Upper lobe of right lung (tissue), 1 donor: ENCODE data around the gene H2BK1. TPM values are rescaled to one million over a fixed set of nuclear protein-coding genes. Genes with fewer than 3 reads are reported as not detected.

ENCODE experiments used
- ATAC-seq: fragments of 200-7000 bp; cut with Tn5 transposase; one replicate; pipeline ENCODE4 v1.9.1; 2020; ENCODE audit warnings: mild to moderate bottlenecking, moderate library complexity
- DNase-seq: peaks from one replicate; pipeline ENCODE4 v3.0.0-alpha.2; 2020
- H3K27ac ChIP-seq: fragments of 200-600 bp; one replicate; pipeline ENCODE4 v1.8.0; 2022
- H3K27me3 ChIP-seq: fragments of 200-600 bp; one replicate; pipeline ENCODE4 v1.8.0; 2022; ENCODE audit warnings: mild to moderate bottlenecking
- H3K36me3 ChIP-seq: fragments of 200-600 bp; one replicate; pipeline ENCODE4 v1.8.0; 2022
- H3K4me1 ChIP-seq: fragments of 200-600 bp; one replicate; pipeline ENCODE4 v1.8.0; 2022
- H3K4me3 ChIP-seq: fragments of 200-600 bp; one replicate; pipeline ENCODE4 v1.8.0; 2022; ENCODE audit warnings: mild to moderate bottlenecking
- H3K9me3 ChIP-seq: fragments of 200-600 bp; one replicate; pipeline ENCODE4 v1.8.0; 2022
- intact Hi-C: fragments of 100-400 bp; cut with DNase I; formaldehyde crosslinking; loops from one replicate; pipeline ENCODE4 v1.11.0; 2022
- total RNA-seq: library from RNA; stranded (reverse); fragmentation: NEBNext Ultra II Directional; extraction: Animal tissue kit (Norgen Biotek cat#: 25700); gene quantifications from one replicate; pipeline ENCODE4 v1.2.1, GENCODE V29; 2021
- TF ChIP-seq, protein P1 (sequence below): fragments of 200-600 bp; IDR thresholded peaks from one replicate; pipeline ENCODE4 v1.8.0; 2022; ENCODE audit warnings: antibody characterized with exemption
- donor health status: DM: no; HTN: yes; CAD: no; lungs with severe emphysema.

Gene H2BK1
- total RNA-seq, 1 donor from 2014 or later, result not detected

DNA sequence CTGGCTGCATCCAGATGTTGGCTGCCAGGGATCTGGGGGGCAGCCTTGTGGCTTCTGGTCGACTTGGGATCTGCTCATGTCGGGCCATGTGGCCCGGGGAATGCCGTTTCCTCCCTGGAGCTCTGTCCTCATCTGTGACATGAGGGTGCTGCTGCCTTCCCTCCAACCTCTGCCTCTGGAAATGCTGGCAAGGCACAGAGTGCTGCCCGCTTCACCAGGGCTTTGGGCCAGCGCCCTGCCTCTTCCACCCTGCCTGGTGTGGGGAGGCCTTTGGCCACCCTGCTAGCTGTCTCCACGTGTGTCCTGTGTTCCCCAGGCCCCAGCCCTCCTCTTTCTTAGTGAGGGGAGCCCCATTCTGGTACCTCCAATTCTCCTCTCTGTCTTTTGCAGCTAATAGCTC, 44.0 kb upstream of the H2BK1 start:
- intact Hi-C loops, result no loop called here
- Histone ChIP-seq H3K27me3 (no peaks in the 10 kb centered on the region), H3K36me3 (no peaks in the 10 kb centered on the region), H3K9me3 (no peaks in the 10 kb centered on the region), H3K4me3 (no peak overlapping the region), H3K4me1 (peaks cover 15% of the 10 kb centered on the region), H3K27ac (no peak overlapping the region)
- TF ChIP-seq, protein P1, sequence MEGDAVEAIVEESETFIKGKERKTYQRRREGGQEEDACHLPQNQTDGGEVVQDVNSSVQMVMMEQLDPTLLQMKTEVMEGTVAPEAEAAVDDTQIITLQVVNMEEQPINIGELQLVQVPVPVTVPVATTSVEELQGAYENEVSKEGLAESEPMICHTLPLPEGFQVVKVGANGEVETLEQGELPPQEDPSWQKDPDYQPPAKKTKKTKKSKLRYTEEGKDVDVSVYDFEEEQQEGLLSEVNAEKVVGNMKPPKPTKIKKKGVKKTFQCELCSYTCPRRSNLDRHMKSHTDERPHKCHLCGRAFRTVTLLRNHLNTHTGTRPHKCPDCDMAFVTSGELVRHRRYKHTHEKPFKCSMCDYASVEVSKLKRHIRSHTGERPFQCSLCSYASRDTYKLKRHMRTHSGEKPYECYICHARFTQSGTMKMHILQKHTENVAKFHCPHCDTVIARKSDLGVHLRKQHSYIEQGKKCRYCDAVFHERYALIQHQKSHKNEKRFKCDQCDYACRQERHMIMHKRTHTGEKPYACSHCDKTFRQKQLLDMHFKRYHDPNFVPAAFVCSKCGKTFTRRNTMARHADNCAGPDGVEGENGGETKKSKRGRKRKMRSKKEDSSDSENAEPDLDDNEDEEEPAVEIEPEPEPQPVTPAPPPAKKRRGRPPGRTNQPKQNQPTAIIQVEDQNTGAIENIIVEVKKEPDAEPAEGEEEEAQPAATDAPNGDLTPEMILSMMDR, result no peak
- DNase-seq, result no peak
- ATAC-seq, result no peak

DNA sequence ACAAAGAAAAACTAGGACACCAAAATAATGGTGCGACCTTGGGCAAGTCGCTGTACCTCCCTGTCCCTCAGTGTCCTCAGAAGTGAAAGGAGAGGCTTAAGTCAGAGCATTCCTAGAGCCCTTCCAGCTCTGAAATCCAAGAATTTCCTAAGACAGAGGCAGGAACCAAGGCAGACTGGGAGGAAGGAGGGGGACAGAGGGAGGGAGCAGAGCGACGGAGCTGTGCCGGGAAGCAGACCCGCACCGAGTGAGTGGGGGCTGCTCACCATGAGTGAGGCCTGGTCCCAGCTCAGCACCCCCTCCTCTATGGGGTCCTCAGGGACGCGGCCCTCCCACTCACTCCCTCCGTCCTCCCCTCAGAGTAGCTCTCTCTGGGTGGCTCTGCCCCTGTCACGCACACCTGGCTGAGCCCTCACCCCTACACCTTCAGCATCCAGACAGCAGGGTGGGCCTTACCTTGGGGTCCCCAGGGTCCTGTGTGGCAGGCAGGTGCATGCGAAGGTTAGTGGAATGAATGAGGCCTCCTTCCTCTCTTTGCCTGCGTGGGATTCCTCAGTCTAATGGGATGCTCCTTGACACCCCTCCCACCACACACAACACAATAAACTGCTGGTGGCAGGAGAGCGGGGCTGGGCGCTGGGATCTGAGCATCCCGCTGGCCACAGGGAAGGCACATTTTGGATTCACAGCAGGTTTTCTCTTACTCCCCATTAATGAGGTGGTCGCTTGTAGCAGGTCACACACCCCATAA, 42.8 kb upstream of the H2BK1 start:
- peaks cover 15% of the 10 kb centered on the region for H3K4me1 ChIP-seq
- intact Hi-C loops, result no loop called here
- no peak for ATAC-seq
- TF ChIP-seq, protein P1, result no peak
- H3K27me3 ChIP-seq, result no peaks in the 10 kb centered on the region
- peak overlapping the region; percentile 82 for H3K27ac ChIP-seq
- H3K9me3 ChIP-seq, result no peaks in the 10 kb centered on the region
- no peak for DNase-seq
- no peak overlapping the region for H3K4me3 ChIP-seq
- H3K36me3 ChIP-seq, result no peaks in the 10 kb centered on the region

DNA sequence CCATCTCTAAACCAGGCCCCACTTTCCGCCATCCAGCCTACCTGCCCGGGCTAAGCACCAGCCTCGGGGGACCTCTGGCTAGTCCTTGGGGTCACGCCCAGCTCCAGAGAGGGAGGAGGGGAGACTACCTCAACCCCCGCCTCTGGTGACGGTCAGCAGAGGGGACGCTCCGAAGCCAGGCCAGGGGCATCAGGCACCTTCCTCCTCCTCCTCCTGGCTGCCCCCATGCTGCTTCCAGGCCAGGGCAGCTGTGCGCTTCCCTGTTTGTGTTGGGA, 42.2 kb upstream of the H2BK1 start:
- H3K27ac ChIP-seq, result peak overlapping the region; percentile 82
- H3K27me3 ChIP-seq, result no peaks in the 10 kb centered on the region
- H3K36me3 ChIP-seq, result no peaks in the 10 kb centered on the region
- H3K4me1 ChIP-seq, result peaks cover 19% of the 10 kb centered on the region
- no peak for ATAC-seq
- intact Hi-C loops, result no loop called here
- H3K9me3 ChIP-seq, result no peaks in the 10 kb centered on the region
- TF ChIP-seq, protein P1, result no peak
- peak overlapping the region; percentile 67 for H3K4me3 ChIP-seq
- DNase-seq, result no peak

DNA sequence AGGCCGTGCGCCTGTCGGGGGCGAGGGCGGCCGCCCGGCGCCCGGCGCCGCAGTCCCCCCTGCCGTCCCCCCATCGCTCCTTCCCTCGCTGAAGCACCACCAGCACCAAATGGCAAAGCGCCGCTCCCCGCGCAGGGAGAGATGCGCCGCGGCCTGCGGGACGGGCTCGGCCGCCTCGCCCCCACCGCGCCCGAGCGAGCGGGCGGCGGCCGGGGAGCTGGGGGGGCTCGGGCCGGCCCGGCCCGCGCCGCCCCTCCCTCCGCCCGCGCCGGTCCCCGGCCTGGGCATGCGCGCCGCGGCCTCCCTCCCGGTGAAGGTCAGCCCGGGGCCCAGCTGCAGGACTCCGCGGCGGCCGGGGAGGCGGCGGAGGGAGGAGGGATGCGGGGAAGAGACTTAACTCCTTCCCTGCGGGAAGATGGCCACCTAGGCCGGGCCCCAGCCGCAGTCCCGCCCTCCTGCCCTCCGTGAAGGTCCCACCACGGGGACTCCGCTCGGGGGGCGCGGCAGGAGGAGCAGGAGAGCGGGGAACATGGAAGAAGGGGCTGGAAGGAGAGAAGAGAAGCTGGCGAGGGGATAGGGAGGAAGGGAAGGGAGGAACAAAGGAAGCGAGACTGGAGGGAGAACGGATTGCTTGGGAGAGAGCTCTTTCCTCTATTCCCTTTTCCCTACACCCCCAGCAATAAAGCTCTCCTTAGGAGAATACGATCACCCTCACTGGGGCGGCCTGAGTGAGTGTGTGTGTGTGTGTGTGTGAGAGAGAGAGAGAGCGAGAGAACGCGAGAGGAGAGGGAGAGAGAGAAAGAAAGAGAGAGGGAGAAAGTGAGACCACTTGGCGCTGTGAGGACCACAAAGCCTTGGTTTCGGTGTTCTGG, 41.6 kb upstream of the H2BK1 start:
- no peaks in the 10 kb centered on the region for H3K36me3 ChIP-seq
- peaks cover 5% of the 10 kb centered on the region for H3K27me3 ChIP-seq
- ATAC-seq, result peak; percentile 62
- peak overlapping the region; percentile 67 for H3K4me3 ChIP-seq
- TF ChIP-seq, protein P1, result no peak
- H3K9me3 ChIP-seq, result no peaks in the 10 kb centered on the region
- DNase-seq, result peak; percentile 87
- intact Hi-C loops, result no loop called here
- H3K4me1 ChIP-seq, result peaks cover 19% of the 10 kb centered on the region
- peak overlapping the region; percentile 82 for H3K27ac ChIP-seq

DNA sequence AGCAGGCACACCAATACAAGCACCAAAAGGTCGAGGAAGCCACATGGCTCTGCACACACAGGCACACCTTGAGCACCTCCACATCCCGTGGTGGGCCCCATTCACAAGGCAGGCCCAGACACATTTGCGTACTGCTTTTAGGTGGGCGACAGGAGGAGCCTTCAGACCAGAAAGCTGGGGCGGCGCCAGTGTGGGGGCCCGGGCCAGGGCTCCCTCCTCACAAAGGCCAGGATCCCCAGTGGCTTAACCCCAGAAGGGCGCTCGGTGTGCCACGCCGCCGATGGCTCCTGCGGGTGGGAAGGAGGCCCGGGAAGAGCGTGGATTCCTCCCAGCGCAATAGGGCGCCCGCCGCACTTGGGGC, 41.0 kb upstream of the H2BK1 start:
- Histone ChIP-seq H3K36me3 (no peaks in the 10 kb centered on the region), H3K4me3 (peak overlapping the region; percentile 67), H3K27me3 (peaks cover 5% of the 10 kb centered on the region), H3K4me1 (peaks cover 19% of the 10 kb centered on the region), H3K27ac (peak overlapping the region; percentile 80), H3K9me3 (no peaks in the 10 kb centered on the region)
- ATAC-seq (no peak), DNase-seq (no peak)
- TF ChIP-seq, protein P1, result no peak
- intact Hi-C loops, result no loop called here
